Natural killer cell (primary cell): Measurements from ENCODE around the gene ACER1. TPM values are rescaled to one million over a fixed set of nuclear protein-coding genes. Genes with fewer than 3 reads are reported as not detected.

Experiments used
- ATAC-seq, 3 donors: fragments of 150-1000 bp in 2 of 3; fragments of 200-7000 bp in 1 of 3; cut with Tn5 transposase; 1 replicate in 1 of 3; 2 replicates in 2 of 3; pipeline ENCODE4 v1.10.0; 2021; ENCODE audit warnings: mild to moderate bottlenecking in 2 of 3, moderate library complexity in 2 of 3
- DNase-seq, 2 donors: peaks; one replicate each; pipeline versions ENCODE4 v3.0.0 to v3.0.0-alpha.2; 2013 to 2021; ENCODE audit warnings: mixed read lengths in 1 of 2
- H3K27ac ChIP-seq: one replicate; pipeline ENCODE4 v1.5.1; 2013; ENCODE audit warnings: mild to moderate bottlenecking, low read length
- H3K27me3 ChIP-seq: one replicate; pipeline ENCODE4 v1.6.1; 2013; ENCODE audit warnings: low read length; ENCODE audit not compliant: control insufficient read depth, insufficient read depth
- H3K36me3 ChIP-seq: one replicate; pipeline ENCODE4 v1.6.1; 2013; ENCODE audit warnings: low read length; ENCODE audit not compliant: control insufficient read depth, insufficient read depth
- H3K4me1 ChIP-seq: one replicate; pipeline ENCODE4 v1.6.1; 2013; ENCODE audit warnings: low read length; ENCODE audit not compliant: control insufficient read depth, insufficient read depth
- H3K4me3 ChIP-seq: one replicate; pipeline ENCODE4 v1.5.1; 2013; ENCODE audit warnings: low read length
- H3K9me3 ChIP-seq: one replicate; pipeline ENCODE4 v1.6.1; 2013; ENCODE audit warnings: low read length; ENCODE audit not compliant: control insufficient read depth, insufficient read depth
- H3K27ac Mint-ChIP-seq, 2 donors: one replicate each; pipeline ENCODE4 v1.8.0; 2022; ENCODE audit warnings: mild to moderate bottlenecking in 2 of 2, mixed read lengths in 2 of 2, moderate library complexity in 1 of 2
- H3K27me3 Mint-ChIP-seq, 2 donors: one replicate each; pipeline ENCODE4 v1.8.0; 2022; ENCODE audit warnings: low read depth in 2 of 2, mixed read lengths in 2 of 2
- H3K36me3 Mint-ChIP-seq: one replicate; pipeline ENCODE4 v1.8.0; 2022; ENCODE audit warnings: mixed read lengths
- H3K4me1 Mint-ChIP-seq, 2 donors: one replicate each; pipeline ENCODE4 v1.8.0; 2022; ENCODE audit warnings: mixed read lengths in 2 of 2
- H3K4me3 Mint-ChIP-seq: one replicate; pipeline ENCODE4 v1.8.0; 2022; ENCODE audit warnings: mild to moderate bottlenecking, moderate library complexity, mixed read lengths
- H3K9me3 Mint-ChIP-seq, 2 donors: one replicate each; pipeline ENCODE4 v1.8.0; 2022; ENCODE audit warnings: mixed read lengths in 2 of 2
- CTCF ChIP-seq: fragments of 200-600 bp; IDR thresholded peaks from one replicate; pipeline ENCODE4 v1.8.0; 2022; ENCODE audit warnings: antibody characterized with exemption
- WGBS: methylation state at CpG from one replicate; pipeline ENCODE4 v1.1.7; 2013; ENCODE audit warnings: missing lambda C conversion rate; ENCODE audit not compliant: insufficient coverage; 5-methylcytosine and 5-hydroxymethylcytosine counted together
- intact Hi-C: fragments of 100-400 bp; cut with micrococcal nuclease; formaldehyde crosslinking; loops from one replicate; pipeline ENCODE4 v1.14.2; 2022
- total RNA-seq, 4 donors: library from RNA; stranded (reverse); fragments of 120-200 nt in 1 of 4; gene quantifications; one replicate each; pipeline versions ENCODE4 v1.2.3 to v1.2.4, GENCODE V29; 2013 to 2022

ACER1 gene
- total RNA-seq, 3 donors from 2014 or later (not counting 1 experiment from before 2014, with no cell fraction given) = 0.25 to 0.35 TPM; not detected in 1

- Histone ChIP-seq H3K27ac (no peak overlapping the region), H3K27me3 (no peaks in the 10 kb centered on the region), H3K4me1 (peaks cover 21% of the 10 kb centered on the region), H3K4me3 (no peak overlapping the region), H3K9me3 (no peaks in the 10 kb centered on the region), H3K36me3 (peaks cover 5% of the 10 kb centered on the region)
- H3K4me3 Mint-ChIP-seq = no peak overlapping the region
- no peak overlapping the region for H3K27ac Mint-ChIP-seq
- H3K9me3 Mint-ChIP-seq = no peaks in the 10 kb centered on the region
- no peak for ATAC-seq
- DNase-seq = no peak
- intact Hi-C loops = no loop called here
- no peak for TF ChIP-seq CTCF
- 95% methylated on average over 15 of the region's 15 CpGs for WGBS
- no peaks in the 10 kb centered on the region for H3K27me3 Mint-ChIP-seq
- peaks cover 0 to 31% of the 10 kb centered on the region in 2 donors for H3K4me1 Mint-ChIP-seq
- H3K36me3 Mint-ChIP-seq = no peaks in the 10 kb centered on the region
Observed at GRCh38 chr19:6258812-6259311, 74.5 kb downstream of the ACER1 start.

Other genes starting within 250 kb of the ACER1 start
- gene RFX2, start 223.1 kb downstream of the ACER1 start, total RNA-seq = 1 to 10 TPM; 2.4 to 4.6 (median 4.1) TPM
- gene ACSBG2, start 197.9 kb downstream of the ACER1 start, total RNA-seq = not detected
- 10 to 100 TPM; 30.2 to 43.8 (median 36.6) TPM for gene MLLT1, start 53.6 kb downstream of the ACER1 start, total RNA-seq
- gene CLPP, start 27.9 kb upstream of the ACER1 start, total RNA-seq = 10 to 100 TPM; 40.8 to 61.4 (median 46.1) TPM
- gene ALKBH7, start 39.2 kb upstream of the ACER1 start, total RNA-seq = 10 to 100 TPM; 23.7 to 30.4 (median 25.9) TPM
- gene PSPN, start 42.3 kb upstream of the ACER1 start, total RNA-seq = 1 to 10 TPM in 2 of 3 donors, under 1 TPM in 1; 0.82 to 1.1 (median 1.0) TPM
- gene GTF2F1, start 59.6 kb upstream of the ACER1 start, total RNA-seq = 10 to 100 TPM; 56.6 to 63.9 (median 63.9) TPM
- gene KHSRP, start 91.2 kb upstream of the ACER1 start, total RNA-seq = 100 to 1,000 TPM; 160 to 192 (median 165) TPM
- not detected for gene SLC25A41, start 100.2 kb upstream of the ACER1 start, total RNA-seq
- gene SLC25A23, start 126.2 kb upstream of the ACER1 start, total RNA-seq = 10 to 100 TPM in 1 of 3 donors, 1 to 10 TPM in 2; 7.8 to 10.5 (median 8.7) TPM
- gene CRB3, start 130.7 kb upstream of the ACER1 start, total RNA-seq = 1 to 10 TPM in 1 of 3 donors, under 1 TPM in 1, not detected in 1; 0.59 to 1.1 TPM
- gene DENND1C, start 148.2 kb upstream of the ACER1 start, total RNA-seq = 100 to 1,000 TPM; 175 to 197 (median 188) TPM
- gene TUBB4A, start 168.7 kb upstream of the ACER1 start, total RNA-seq = 1 to 10 TPM in 2 of 3 donors, under 1 TPM in 1; 0.40 to 2.6 (median 1.8) TPM
- gene TNFSF9, start 197.4 kb upstream of the ACER1 start, total RNA-seq = 1 to 10 TPM; 3.3 to 6.0 (median 5.6) TPM